Activated CD8-positive, alpha-beta T cell treated with anti-CD3 and anti-CD28 coated beads for 36 hours (primary cell): ENCODE data around the gene MCAM. TPM values are rescaled to one million over a fixed set of nuclear protein-coding genes. Genes with fewer than 3 reads are reported as not detected.

Experiments
- ATAC-seq: fragments of 200-7000 bp; cut with Tn5 transposase; one replicate; pipeline ENCODE4 v1.10.0; 2021; ENCODE audit warnings: mild to moderate bottlenecking, moderate library complexity
- CTCF ChIA-PET: fragments of 350-600 bp; sonication (Branson Sonifier 250); formaldehyde crosslinking; loops from one replicate; lab custom pipeline; 2021; ENCODE audit warnings: antibody characterized with exemption; lab: Charles Lee
- POLR2A ChIA-PET: fragments of 350-600 bp; sonication (Branson Sonifier 250); formaldehyde crosslinking; loops from one replicate; lab custom pipeline; 2021; ENCODE audit warnings: antibody characterized with exemption; lab: Charles Lee
- DNase-seq: peaks from one replicate; pipeline ENCODE4 v3.0.0-alpha.2; 2020
- H3K27ac Mint-ChIP-seq: one replicate; pipeline ENCODE4 v1.8.0; 2021; ENCODE audit warnings: mild to moderate bottlenecking, mixed read lengths
- H3K27me3 Mint-ChIP-seq: one replicate; pipeline ENCODE4 v1.8.0; 2021; ENCODE audit warnings: mixed read lengths
- H3K36me3 Mint-ChIP-seq: one replicate; pipeline ENCODE4 v1.8.0; 2021; ENCODE audit warnings: low read depth, mixed read lengths
- H3K4me1 Mint-ChIP-seq: one replicate; pipeline ENCODE4 v1.8.0; 2021; ENCODE audit warnings: low read depth, mixed read lengths
- H3K4me3 Mint-ChIP-seq: one replicate; pipeline ENCODE4 v1.8.0; 2021; ENCODE audit warnings: mild to moderate bottlenecking, moderate library complexity, mixed read lengths
- H3K9me3 Mint-ChIP-seq: one replicate; pipeline ENCODE4 v1.8.0; 2021; ENCODE audit warnings: mixed read lengths
- CTCF ChIP-seq: fragments of 200-600 bp; IDR thresholded peaks from one replicate; pipeline ENCODE4 v1.8.0; 2022; ENCODE audit warnings: antibody characterized with exemption, mild to moderate bottlenecking
- intact Hi-C: fragments of 100-400 bp; cut with micrococcal nuclease; formaldehyde crosslinking; loops from one replicate; pipeline ENCODE4 v1.10.0; 2022
- total RNA-seq, 2 experiments: library from RNA; stranded (reverse); gene quantifications; one replicate each; pipeline ENCODE4 v1.2.3, GENCODE V29; 2021

MCAM gene
- total RNA-seq, 2 experiments from 2014 or later, result 8.0 to 8.3 TPM

GRCh38 chr11:119322921-119323531, 6.1 kb upstream of the MCAM start:
- no peak for DNase-seq
- Mint-ChIP-seq H3K27ac (no peak overlapping the region), H3K27me3 (peaks cover 4% of the 10 kb centered on the region), H3K36me3 (no peaks in the 10 kb centered on the region), H3K9me3 (no peaks in the 10 kb centered on the region), H3K4me1 (peaks cover 19% of the 10 kb centered on the region), H3K4me3 (no peak overlapping the region)
- no peak for ATAC-seq
- ChIA-PET POLR2A (interaction anchor here (0.7 to 3.8 kb wide), 11 partner anchors 11 to 292 kb away, joined by 3 to 15 read pairs (median 3); partner anchors contain the start of genes CBL and SLC37A4), CTCF (interaction anchor here (0.7 to 11.4 kb wide), 41 partner anchors 8 to 413 kb away, joined by 3 to 201 read pairs (median 5); partner anchors contain the start of genes C2CD2L, CBL, DPAGT1 and NLRX1)
- TF ChIP-seq CTCF, result no peak
- intact Hi-C loops, result loop anchor here (10.0 kb wide), 1 partner anchor 118 kb away; the partner anchor contains the start of gene CBL

DNA sequence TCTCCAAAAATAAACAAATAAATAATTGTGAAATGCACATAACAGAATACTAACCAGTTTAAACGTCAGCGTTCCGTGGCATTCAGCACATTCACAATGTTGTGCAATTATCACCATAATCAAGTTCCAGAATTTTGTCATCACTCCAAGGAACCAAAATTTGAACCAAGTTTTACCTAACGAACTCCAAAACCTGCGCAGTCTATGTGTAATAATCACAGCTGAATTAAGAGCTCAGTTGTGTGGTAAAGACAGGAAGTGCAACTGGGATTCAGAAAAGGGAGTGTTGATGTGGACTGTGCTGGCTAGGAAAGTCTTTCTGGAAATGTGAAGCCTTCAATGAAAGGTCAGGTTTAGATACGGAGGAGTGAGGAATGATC, 5.4 kb upstream of the MCAM start:
- H3K27me3 Mint-ChIP-seq, result peaks cover 10% of the 10 kb centered on the region
- H3K27ac Mint-ChIP-seq, result no peak overlapping the region
- no peaks in the 10 kb centered on the region for H3K36me3 Mint-ChIP-seq
- ATAC-seq, result no peak
- peaks cover 19% of the 10 kb centered on the region for H3K4me1 Mint-ChIP-seq
- DNase-seq, result no peak
- no peak for TF ChIP-seq CTCF
- ChIA-PET POLR2A (interaction anchor here (0.8 to 3.8 kb wide), 6 partner anchors 9 to 291 kb away, joined by 3 to 15 read pairs (median 7); partner anchors contain the start of genes CBL, RNF26 and SLC37A4), CTCF (interaction anchor here (1.0 to 11.4 kb wide), 21 partner anchors 9 to 413 kb away, joined by 3 to 201 read pairs (median 11); partner anchors contain the start of genes C2CD2L, CBL, DPAGT1 and RNF26)
- H3K4me3 Mint-ChIP-seq, result peak overlapping the region; percentile 78
- intact Hi-C loops, result loop anchor here (10.0 kb wide), 1 partner anchor 118 kb away; the partner anchor contains the start of gene CBL
- no peaks in the 10 kb centered on the region for H3K9me3 Mint-ChIP-seq

DNA sequence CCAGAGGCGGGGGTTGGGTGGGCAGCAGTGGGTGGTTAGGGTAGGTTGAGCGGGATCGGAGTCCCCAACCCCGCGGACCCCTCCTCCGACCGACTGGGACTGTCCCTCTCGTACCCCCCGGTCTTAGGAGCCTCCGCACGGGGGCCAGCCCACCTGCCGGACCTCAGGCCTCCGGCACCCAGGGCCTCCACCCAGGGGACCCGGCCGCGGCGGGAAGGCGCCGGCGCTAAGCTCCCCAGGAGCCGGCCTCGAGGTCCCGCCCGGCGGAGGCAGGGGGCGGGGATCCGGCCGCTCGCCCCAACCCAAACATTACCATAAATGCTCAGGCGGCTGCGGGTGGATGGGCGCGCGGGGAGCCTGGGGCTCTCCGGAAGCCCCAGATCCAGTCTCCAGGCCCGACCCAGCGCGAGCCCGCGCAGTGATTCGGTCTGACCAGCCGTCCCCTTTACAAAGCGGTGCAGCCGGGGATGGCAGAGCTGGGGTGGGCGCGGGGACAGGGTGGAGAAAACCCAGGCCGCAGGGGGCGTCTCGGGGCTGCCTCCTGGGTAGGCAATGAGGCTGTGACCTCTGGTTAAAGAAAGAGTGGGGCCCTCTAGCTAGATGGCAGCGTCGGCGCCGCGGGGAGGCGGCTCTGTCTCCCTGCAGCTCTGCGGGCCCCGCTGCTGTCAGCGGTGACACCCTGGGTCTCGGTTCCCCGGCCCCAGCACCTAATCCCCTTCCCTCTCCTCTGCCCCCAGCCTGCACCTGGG, 4.0 kb upstream of the MCAM start:
- ATAC-seq, result peak; percentile 66
- H3K4me3 Mint-ChIP-seq, result peak overlapping the region; percentile 78
- intact Hi-C loops, result loop anchor here (2.0 to 10.0 kb wide), 2 partner anchors 50 to 116 kb away; partner anchors contain the start of gene CBL
- peak; percentile 76 for DNase-seq
- ChIA-PET POLR2A (interaction anchor here (0.8 to 3.8 kb wide), 12 partner anchors 9 to 290 kb away, joined by 3 to 15 read pairs (median 6); partner anchors contain the start of genes CBL, RNF26 and SLC37A4), CTCF (interaction anchor here (0.6 to 11.4 kb wide), 21 partner anchors 11 to 266 kb away, joined by 3 to 201 read pairs (median 4); partner anchors contain the start of genes C1QTNF5, CBL, RNF26 and USP2)
- peaks cover 12% of the 10 kb centered on the region for H3K27me3 Mint-ChIP-seq
- TF ChIP-seq CTCF, result no peak
- no peaks in the 10 kb centered on the region for H3K9me3 Mint-ChIP-seq
- H3K36me3 Mint-ChIP-seq, result no peaks in the 10 kb centered on the region
- peak overlapping the region; percentile 85 for H3K27ac Mint-ChIP-seq
- H3K4me1 Mint-ChIP-seq, result peaks cover 19% of the 10 kb centered on the region

- Mint-ChIP-seq H3K4me1 (peaks cover 22% of the 10 kb centered on the region), H3K4me3 (peak overlapping the region; percentile 32), H3K27me3 (peaks cover 15% of the 10 kb centered on the region), H3K9me3 (no peaks in the 10 kb centered on the region), H3K36me3 (no peaks in the 10 kb centered on the region), H3K27ac (no peak overlapping the region)
- no peak for TF ChIP-seq CTCF
- POLR2A ChIA-PET, result interaction anchor here (1.4 to 3.8 kb wide), 8 partner anchors 8 to 225 kb away, joined by 3 to 15 read pairs (median 8); partner anchors contain the start of genes CBL and RNF26
- DNase-seq, result no peak
- ATAC-seq, result no peak
- intact Hi-C loops, result loop anchor here (2.0 to 10.0 kb wide), 2 partner anchors 50 to 116 kb away; partner anchors contain the start of gene CBL
- CTCF ChIA-PET, result interaction anchor here (1.0 to 11.4 kb wide), 10 partner anchors 11 to 265 kb away, joined by 3 to 201 read pairs (median 18); partner anchors contain the start of genes C1QTNF5, CBL, RNF26 and USP2
These were observed 3.4 kb upstream of the MCAM start for GRCh38 chr11:119320240-119320775.
